K562 (cell line): Measurements from ENCODE around the gene CDK5RAP3. TPM values are rescaled to one million over a fixed set of nuclear protein-coding genes. Genes with fewer than 3 reads are reported as not detected.
A peak's percentile ranks its signal among the peaks of the same experiment; 100 is the strongest.

Experiments
- ELF4 ChIP-seq: fragments of 450-650 bp; formaldehyde crosslinking; IDR thresholded peaks from 2 replicates; pipeline ENCODE4 v1.4.0; 2022; ENCODE audit warnings: missing genetic modification characterization
- HEY1 ChIP-seq: fragments of 250-450 bp; sonication (Bioruptor Pico); IDR thresholded peaks from 2 replicates; pipeline ENCODE4 v1.5.0; 2020; ENCODE audit warnings: mild to moderate bottlenecking, moderate library complexity, borderline replicate concordance
- HNRNPK ChIP-seq: fragments of 200-400 bp; formaldehyde crosslinking; IDR thresholded peaks from one replicate; pipeline ENCODE4 v1.6.1; 2018; ENCODE audit warnings: mild to moderate bottlenecking, low read depth, low read length; ENCODE audit not compliant: poor library complexity, severe bottlenecking
- KHSRP ChIP-seq: fragments of 450-650 bp; IDR thresholded peaks from 2 replicates; pipeline ENCODE4 v1.6.1; 2017
- NFATC3 ChIP-seq: fragments of 450-650 bp; IDR thresholded peaks from 2 replicates; pipeline ENCODE4 v1.6.1; 2017; ENCODE audit warnings: mild to moderate bottlenecking
- ZNF830 ChIP-seq: fragments of 250-450 bp; sonication (Bioruptor Pico); IDR thresholded peaks from 2 replicates; pipeline ENCODE4 v1.5.0; 2021; ENCODE audit warnings: mild to moderate bottlenecking
- polyA plus RNA-seq, 8 experiments: library from polyadenylated mRNA; depleted of rRNA in 4 of 8; stranded (reverse) in 5 of 8; unstranded in 3 of 8; fragments of >200 nt; fragmentation: Nextera tagmentation in 2 of 8; fragmentation: Illumina TruSeq in 1 of 8; extraction: Ambion mirVana in 2 of 8; extraction: Trizol in 1 of 8; gene quantifications; 2 replicates each; pipeline versions ENCODE4 v1.2.1 to v1.2.3, GENCODE V29; 2011 to 2014; ENCODE audit warnings: inconsistent platforms in 1 of 8, missing spikeins in 1 of 8
- total RNA-seq, 7 experiments: library from RNA; depleted of rRNA in 6 of 7; stranded (reverse); fragments of >200 nt in 6 of 7; fragmentation: Illumina TruSeq in 2 of 7; extraction: Trizol in 2 of 7; gene quantifications; 2 replicates each; pipeline versions ENCODE4 v1.2.1 to v1.2.3, GENCODE V29; 2011 to 2021; ENCODE audit warnings: low replicate concordance in 1 of 7
- TF ChIP-seq, protein P1 (sequence below), 2 experiments: IDR thresholded peaks; 2 replicates each; pipeline ENCODE4 v1.6.1; 2011; ENCODE audit warnings: borderline replicate concordance in 1 of 2, control low read depth in 1 of 2, low read depth in 1 of 2, low read length in 1 of 2, mild to moderate bottlenecking in 1 of 2, mixed read lengths in 1 of 2, moderate library complexity in 1 of 2; ENCODE audit not compliant: insufficient read depth in 1 of 2, insufficient read length in 1 of 2, poor library complexity in 1 of 2, severe bottlenecking in 1 of 2; ENCODE audit errors: extremely low read depth in 1 of 2
- TF ChIP-seq, protein P2 (sequence below): fragments of 250-450 bp; sonication (Bioruptor Pico); IDR thresholded peaks from 2 replicates; pipeline ENCODE4 v1.8.0; 2021; ENCODE audit warnings: mild to moderate bottlenecking, moderate library complexity
- TF ChIP-seq, protein P3 (sequence below): fragments of 450-650 bp; IDR thresholded peaks from 2 replicates; pipeline ENCODE4 v1.6.1; 2017; ENCODE audit warnings: antibody characterized with exemption
- TF ChIP-seq, protein P4 (sequence below), 2 experiments: fragments of 450-650 bp in 1 of 2; sonication (generic) in 1 of 2; formaldehyde crosslinking in 1 of 2; IDR thresholded peaks in 1 of 2; conservative IDR thresholded peaks in 1 of 2; 2 replicates each; pipeline versions ENCODE4 v1.6.1 to v1.8.1; 2016 to 2023; ENCODE audit warnings: mild to moderate bottlenecking in 2 of 2, moderate library complexity in 2 of 2, inconsistent platforms in 1 of 2, missing genetic modification reagents in 1 of 2

CDK5RAP3 gene
- total and polyA plus RNA-seq, 9 of the 15 experiments (the other 6 are each of a cell fraction or from before 2014, with no cell fraction given): 44.2 to 202 (median 91.5) TPM

DNA sequence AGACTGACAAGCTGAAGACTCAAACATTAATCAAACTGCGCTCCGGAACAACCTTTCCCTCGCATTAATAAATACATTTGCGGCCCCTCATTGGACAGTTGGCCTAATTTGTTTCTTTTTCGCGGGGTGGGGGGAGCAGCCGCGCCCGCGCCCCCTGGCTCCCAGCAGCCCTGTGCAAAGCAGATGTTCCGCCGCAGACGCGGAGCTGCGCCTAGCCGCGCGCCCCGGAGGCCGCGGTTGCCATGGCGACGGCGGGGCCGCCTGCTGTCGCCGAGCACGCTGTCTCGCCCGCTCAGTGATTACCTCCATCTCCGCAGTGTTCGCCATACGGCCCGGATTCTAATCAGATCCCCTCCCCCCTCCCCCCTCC lies 41.2 kb downstream of the CDK5RAP3 start (continued):
- TF ChIP-seq, protein P1, sequence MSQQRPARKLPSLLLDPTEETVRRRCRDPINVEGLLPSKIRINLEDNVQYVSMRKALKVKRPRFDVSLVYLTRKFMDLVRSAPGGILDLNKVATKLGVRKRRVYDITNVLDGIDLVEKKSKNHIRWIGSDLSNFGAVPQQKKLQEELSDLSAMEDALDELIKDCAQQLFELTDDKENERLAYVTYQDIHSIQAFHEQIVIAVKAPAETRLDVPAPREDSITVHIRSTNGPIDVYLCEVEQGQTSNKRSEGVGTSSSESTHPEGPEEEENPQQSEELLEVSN (IDR thresholded peaks at IDR 0.05; ENCODE audit: borderline replicate concordance in 1 of 2, extremely low read depth in 1 of 2, insufficient read depth in 1 of 2, insufficient read length in 1 of 2, low read depth in 1 of 2, low read length in 1 of 2, poor library complexity in 1 of 2, severe bottlenecking in 1 of 2): peak; percentile 39 to 52
- no peak for TF ChIP-seq KHSRP
- TF ChIP-seq HEY1 (CRISPR knock-in tag): no peak
- TF ChIP-seq ELF4 (CRISPR knock-in tag): no peak
- TF ChIP-seq, protein P2, sequence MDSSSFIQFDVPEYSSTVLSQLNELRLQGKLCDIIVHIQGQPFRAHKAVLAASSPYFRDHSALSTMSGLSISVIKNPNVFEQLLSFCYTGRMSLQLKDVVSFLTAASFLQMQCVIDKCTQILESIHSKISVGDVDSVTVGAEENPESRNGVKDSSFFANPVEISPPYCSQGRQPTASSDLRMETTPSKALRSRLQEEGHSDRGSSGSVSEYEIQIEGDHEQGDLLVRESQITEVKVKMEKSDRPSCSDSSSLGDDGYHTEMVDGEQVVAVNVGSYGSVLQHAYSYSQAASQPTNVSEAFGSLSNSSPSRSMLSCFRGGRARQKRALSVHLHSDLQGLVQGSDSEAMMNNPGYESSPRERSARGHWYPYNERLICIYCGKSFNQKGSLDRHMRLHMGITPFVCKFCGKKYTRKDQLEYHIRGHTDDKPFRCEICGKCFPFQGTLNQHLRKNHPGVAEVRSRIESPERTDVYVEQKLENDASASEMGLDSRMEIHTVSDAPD (CRISPR knock-in tag): no peak
- TF ChIP-seq, protein P3, sequence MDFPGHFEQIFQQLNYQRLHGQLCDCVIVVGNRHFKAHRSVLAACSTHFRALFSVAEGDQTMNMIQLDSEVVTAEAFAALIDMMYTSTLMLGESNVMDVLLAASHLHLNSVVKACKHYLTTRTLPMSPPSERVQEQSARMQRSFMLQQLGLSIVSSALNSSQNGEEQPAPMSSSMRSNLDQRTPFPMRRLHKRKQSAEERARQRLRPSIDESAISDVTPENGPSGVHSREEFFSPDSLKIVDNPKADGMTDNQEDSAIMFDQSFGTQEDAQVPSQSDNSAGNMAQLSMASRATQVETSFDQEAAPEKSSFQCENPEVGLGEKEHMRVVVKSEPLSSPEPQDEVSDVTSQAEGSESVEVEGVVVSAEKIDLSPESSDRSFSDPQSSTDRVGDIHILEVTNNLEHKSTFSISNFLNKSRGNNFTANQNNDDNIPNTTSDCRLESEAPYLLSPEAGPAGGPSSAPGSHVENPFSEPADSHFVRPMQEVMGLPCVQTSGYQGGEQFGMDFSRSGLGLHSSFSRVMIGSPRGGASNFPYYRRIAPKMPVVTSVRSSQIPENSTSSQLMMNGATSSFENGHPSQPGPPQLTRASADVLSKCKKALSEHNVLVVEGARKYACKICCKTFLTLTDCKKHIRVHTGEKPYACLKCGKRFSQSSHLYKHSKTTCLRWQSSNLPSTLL: no peak
- TF ChIP-seq, protein P4, sequence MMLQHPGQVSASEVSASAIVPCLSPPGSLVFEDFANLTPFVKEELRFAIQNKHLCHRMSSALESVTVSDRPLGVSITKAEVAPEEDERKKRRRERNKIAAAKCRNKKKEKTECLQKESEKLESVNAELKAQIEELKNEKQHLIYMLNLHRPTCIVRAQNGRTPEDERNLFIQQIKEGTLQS (IDR thresholded peaks at IDR 0.05): no peak
- TF ChIP-seq, protein P4 (CRISPR knock-in tag; conservative IDR thresholded peaks at IDR 0.05): no peak
- no peak for TF ChIP-seq ZNF830 (CRISPR knock-in tag)
- peak; percentile 65 for TF ChIP-seq HNRNPK
- no peak for TF ChIP-seq NFATC3
